ENCODE data around the gene MED16.
"Not testable (repeated sequence)": the region's sequence is repeated elsewhere in the genome, so short reads cannot be mapped to it uniquely, and the experiment has no call there.

GRCh38 chr19:878751-879561, 14.0 kb downstream of the MED16 start:
- TF ChIP-seq POLR2A (IDR thresholded peaks at IDR 0.05); CTCF (IDR thresholded peaks at IDR 0.05 in 8 of 11, conservative IDR thresholded peaks at IDR 0.05 in 3 of 11); POLR2AphosphoS5 (IDR thresholded peaks at IDR 0.05): not testable (repeated sequence)
